HCT116 (cell line): ENCODE data around the gene CCL16. TPM values are rescaled to one million over a fixed set of nuclear protein-coding genes. Genes with fewer than 3 reads are reported as not detected.

Experiments
- ATAC-seq: fragments of 200-7000 bp; cut with Tn5 transposase; 2 replicates; pipeline ENCODE4 v1.9.1; 2020; ENCODE audit warnings: mild to moderate bottlenecking, moderate library complexity
- BruUV-seq: library from RNA; stranded (reverse); fragments of 400-500 nt; replicated peaks from 2 replicates; lab custom pipeline; 2021; lab: Mats Ljungman, UMichigan
- CTCF ChIA-PET: fragments of 300-600 bp; sonication (Branson Sonifier 250); formaldehyde crosslinking; loops from one replicate; lab custom pipeline; 2021; ENCODE audit warnings: antibody characterized with exemption; lab: Charles Lee
- POLR2A ChIA-PET: fragments of 300-600, 350-600 bp; sonication (Branson Sonifier 250); formaldehyde crosslinking; loops from one replicate; lab custom pipeline; 2021; ENCODE audit warnings: antibody characterized with exemption; lab: Charles Lee
- RAD21 ChIA-PET, 2 experiments: fragments of 300-600 bp; sonication (Branson Sonifier 250); formaldehyde crosslinking; loops; one replicate each; lab custom pipeline; 2023; ENCODE audit warnings: low total read pairs in 2 of 2; ENCODE audit not compliant: uncharacterized antibody in 2 of 2, unreplicated experiment in 2 of 2, low non-redundant PET in 1 of 2; lab: Charles Lee
- DNase-seq: peaks from one replicate; pipeline ENCODE4 v3.0.0-alpha.2; 2010; ENCODE audit warnings: low read depth, low spot score
- H2AFZ ChIP-seq: fragments of 200-600 bp; shearing (Covaris generic), sonication (generic); 2 replicates; pipeline ENCODE4 v1.6.1; 2017; ENCODE audit warnings: low read depth, mixed run types, mixed read lengths, antibody characterized with exemption, low read length; ENCODE audit not compliant: poor library complexity, severe bottlenecking
- H3K27ac ChIP-seq: 2 replicates; pipeline ENCODE4 v1.5.1; 2012; ENCODE audit warnings: low read depth, low read length
- H3K27me3 ChIP-seq: fragments of 200-600 bp; sonication (generic); 2 replicates; pipeline ENCODE4 v1.6.1; 2016; ENCODE audit warnings: mixed run types, low read length, mixed read lengths; ENCODE audit not compliant: insufficient read depth
- H3K36me3 ChIP-seq, 2 experiments: fragments of 200-500 bp in 1 of 2; fragments of 200-600 bp in 1 of 2; sonication (Bioruptor generic) in 1 of 2; sonication (generic) in 1 of 2; 2 replicates each; pipeline versions ENCODE4 v1.5.1 to v1.6.1; 2014 to 2016; ENCODE audit warnings: low read length in 2 of 2, inconsistent platforms in 1 of 2, mixed read lengths in 1 of 2, mixed run types in 1 of 2; ENCODE audit not compliant: insufficient read depth in 2 of 2, control insufficient read depth in 1 of 2
- H3K4me1 ChIP-seq, 2 experiments: fragments of 200-600 bp in 1 of 2; sonication (generic) in 1 of 2; 2 replicates each; pipeline versions ENCODE4 v1.5.1 to v1.6.1; 2012 to 2017; ENCODE audit warnings: low read length in 2 of 2, inconsistent platforms in 1 of 2, mild to moderate bottlenecking in 1 of 2, mixed read lengths in 1 of 2, mixed run types in 1 of 2, moderate library complexity in 1 of 2; ENCODE audit not compliant: insufficient read depth in 2 of 2, control insufficient read depth in 1 of 2
- H3K4me2 ChIP-seq: fragments of 200-600 bp; sonication (generic); 2 replicates; pipeline ENCODE4 v1.6.1; 2017; ENCODE audit warnings: mixed run types, low read length, mixed read lengths
- H3K4me3 ChIP-seq, 2 experiments: fragments of 200-600 bp in 1 of 2; sonication (generic) in 1 of 2; replicated peaks in 1 of 2; 2 replicates each; pipeline ENCODE4 v1.5.1; 2011 to 2016; ENCODE audit warnings: low read length in 2 of 2, control low read depth in 1 of 2, low read depth in 1 of 2, mild to moderate bottlenecking in 1 of 2, mixed read lengths in 1 of 2, mixed run types in 1 of 2
- H3K79me2 ChIP-seq: fragments of 200-600 bp; sonication (generic); 2 replicates; pipeline ENCODE4 v1.6.1; 2017; ENCODE audit warnings: mild to moderate bottlenecking, mixed run types, low read length, moderate library complexity, mixed read lengths; ENCODE audit not compliant: insufficient read depth
- H3K9ac ChIP-seq: fragments of 200-600 bp; sonication (generic); 2 replicates; pipeline ENCODE4 v1.6.1; 2016; ENCODE audit warnings: low read length, mixed read lengths
- H3K9me2 ChIP-seq: fragments of 200-600 bp; sonication (generic), shearing (Covaris generic); 2 replicates; pipeline ENCODE4 v1.6.1; 2017; ENCODE audit warnings: mixed run types, mild to moderate bottlenecking, moderate library complexity; ENCODE audit not compliant: insufficient read depth
- H3K9me3 ChIP-seq, 2 experiments: fragments of 200-500 bp in 1 of 2; fragments of 200-600 bp in 1 of 2; sonication (Bioruptor generic) in 1 of 2; sonication (generic) in 1 of 2; 2 replicates each; pipeline ENCODE4 v1.6.1; 2014 to 2017; ENCODE audit warnings: low read length in 2 of 2, mixed read lengths in 2 of 2, inconsistent platforms in 1 of 2, low read depth in 1 of 2, mild to moderate bottlenecking in 1 of 2, mixed run types in 1 of 2, moderate library complexity in 1 of 2; ENCODE audit not compliant: control insufficient read depth in 1 of 2, insufficient read depth in 1 of 2
- H4K20me1 ChIP-seq: fragments of 200-600 bp; sonication (generic), shearing (Covaris generic); 2 replicates; pipeline ENCODE4 v1.6.1; 2017; ENCODE audit warnings: mixed run types, mild to moderate bottlenecking, moderate library complexity; ENCODE audit not compliant: insufficient read depth
- ATF3 ChIP-seq: IDR thresholded peaks from 2 replicates; pipeline ENCODE4 v1.6.1; 2012
- CBX3 ChIP-seq: IDR thresholded peaks from 2 replicates; pipeline ENCODE4 v1.6.1; 2012; ENCODE audit warnings: low read depth
- CEBPB ChIP-seq: IDR thresholded peaks from 2 replicates; pipeline ENCODE4 v1.6.1; 2012; ENCODE audit warnings: low read depth
- EGR1 ChIP-seq: IDR thresholded peaks from 2 replicates; pipeline ENCODE4 v1.6.1; 2012; ENCODE audit warnings: low read depth
- EZH2 ChIP-seq: fragments of 200-600 bp; sonication (generic); IDR thresholded peaks from 2 replicates; pipeline ENCODE4 v1.6.1; 2017; ENCODE audit warnings: antibody characterized with exemption, mixed run types
- POLR2AphosphoS5 ChIP-seq: IDR thresholded peaks from 2 replicates; pipeline ENCODE4 v1.6.1; 2011; ENCODE audit warnings: mild to moderate bottlenecking, low read depth, low read length, moderate library complexity
- RAD21 ChIP-seq: IDR thresholded peaks from 2 replicates; pipeline ENCODE4 v1.6.1; 2012; ENCODE audit warnings: low read depth, mild to moderate bottlenecking
- REST ChIP-seq: IDR thresholded peaks from 2 replicates; pipeline ENCODE4 v1.6.1; 2012; ENCODE audit warnings: low read depth
- SIN3A ChIP-seq: IDR thresholded peaks from 2 replicates; pipeline ENCODE4 v1.6.1; 2012; ENCODE audit warnings: low read depth
- SP1 ChIP-seq: IDR thresholded peaks from 2 replicates; pipeline ENCODE4 v1.6.1; 2012; ENCODE audit warnings: low read depth
- SRF ChIP-seq: IDR thresholded peaks from 2 replicates; pipeline ENCODE4 v1.6.1; 2012; ENCODE audit warnings: low read depth
- ZBTB33 ChIP-seq: IDR thresholded peaks from 2 replicates; pipeline ENCODE4 v1.6.1; 2011; ENCODE audit warnings: mild to moderate bottlenecking, low read length, moderate library complexity; ENCODE audit not compliant: insufficient replicate concordance; ENCODE audit errors: extremely low read depth
- ZFX ChIP-seq: fragments of 450-650 bp; IDR thresholded peaks from 2 replicates; pipeline ENCODE4 v1.6.1; 2017
- ZNF274 ChIP-seq: fragments of 200-500 bp; sonication (Bioruptor generic); IDR thresholded peaks from 2 replicates; pipeline ENCODE4 v1.6.1; 2014; ENCODE audit warnings: mild to moderate bottlenecking, low read depth, low read length, inconsistent platforms
- intact Hi-C: fragments of 100-400 bp; cut with micrococcal nuclease; formaldehyde crosslinking; loops from 2 replicates; pipeline ENCODE4 v1.10.0; 2022
- total RNA-seq: library from RNA; stranded (reverse); gene quantifications from one replicate; pipeline ENCODE4 v1.2.1, GENCODE V29; 2021; ENCODE audit not compliant: unreplicated experiment

The CCL16 gene
- total RNA-seq, 1 experiment from 2014 or later, result not detected

- Histone ChIP-seq H3K9me2 (no peaks in the 10 kb centered on the region), H3K9ac (no peak overlapping the region), H3K27ac (no peak overlapping the region), H4K20me1 (no peaks in the 10 kb centered on the region), H3K4me2 (no peak overlapping the region), H2AFZ (no peak overlapping the region), H3K79me2 (no peaks in the 10 kb centered on the region), H3K4me1 (no peaks in the 10 kb centered on the region), H3K36me3 (no peaks in the 10 kb centered on the region), H3K27me3 (no peaks in the 10 kb centered on the region), H3K4me3 (no peak overlapping the region), H3K9me3 (no peaks in the 10 kb centered on the region)
- CTCF ChIA-PET, result no interaction called here
- POLR2A ChIA-PET, result no interaction called here
- TF ChIP-seq ATF3 (no peak), ZBTB33 (no peak), SRF (no peak)
- BruUV-seq, result no TSS peak
- intact Hi-C loops, result no loop called here
- RAD21 ChIA-PET, result no interaction called here
- ATAC-seq (no peak), DNase-seq (no peak)
These were observed 27.6 kb downstream of the CCL16 start for GRCh38 chr17:35953720-35954119.

GRCh38 chr17:35949401-35949800, 31.9 kb downstream of the CCL16 start:
- no peak overlapping the region for H3K4me2 ChIP-seq
- no peak overlapping the region for H3K27ac ChIP-seq
- no peaks in the 10 kb centered on the region for H3K36me3 ChIP-seq
- no peak for DNase-seq
- no peaks in the 10 kb centered on the region for H3K79me2 ChIP-seq
- H3K27me3 ChIP-seq, result no peaks in the 10 kb centered on the region
- H3K4me1 ChIP-seq, result peaks cover 0 to 9% of the 10 kb centered on the region in 2 experiments; a peak in 3 of 4 replicates
- ChIA-PET CTCF (interaction anchor here (1.2 to 2.7 kb wide), 2 partner anchors 20 to 199 kb away, joined by 3 to 15 read pairs; no protein-coding TSS in a partner anchor), POLR2A (no interaction called here), RAD21 (no interaction called here)
- ATAC-seq, result no peak
- no peaks in the 10 kb centered on the region for H3K9me3 ChIP-seq
- H3K9ac ChIP-seq, result no peak overlapping the region
- intact Hi-C loops, result no loop called here
- H4K20me1 ChIP-seq, result no peaks in the 10 kb centered on the region
- no peak overlapping the region for H3K4me3 ChIP-seq
- no TSS peak for BruUV-seq
- no peak overlapping the region for H2AFZ ChIP-seq
- H3K9me2 ChIP-seq, result no peaks in the 10 kb centered on the region
- TF ChIP-seq CEBPB (no peak), SIN3A (no peak), ZFX (no peak), RAD21 (no peak), EGR1 (no peak), REST (no peak), SP1 (no peak), POLR2AphosphoS5 (no peak), EZH2 (no peak), CBX3 (no peak), ZNF274 (no peak), ZBTB33 (no peak)
